Measurements from ENCODE around the gene LTBP1. TPM values are rescaled to one million over a fixed set of nuclear protein-coding genes. Genes with fewer than 3 reads are reported as not detected.

Gene LTBP1
- total RNA-seq, 1 donor from 2014 or later, result 327 TPM

GRCh38 chr2:33317369-33318007 lies 370.7 kb downstream of the LTBP1 start:
- Mint-ChIP-seq H3K4me3 (ENCODE audit: unreplicated experiment) (no peak overlapping the region), H3K36me3 (ENCODE audit: low read depth, unreplicated experiment) (peaks cover 58% of the 10 kb centered on the region), H3K4me1 (ENCODE audit: unreplicated experiment) (peaks cover 43% of the 10 kb centered on the region), H3K9me3 (ENCODE audit: unreplicated experiment) (peaks cover 4% of the 10 kb centered on the region), H3K27ac (ENCODE audit: unreplicated experiment) (no peak overlapping the region), H3K27me3 (ENCODE audit: unreplicated experiment) (peaks cover 8% of the 10 kb centered on the region)
- no peak for TF ChIP-seq CTCF (IDR thresholded peaks at IDR 0.05; ENCODE audit: unreplicated experiment)
- DNase-seq (ENCODE audit: low spot score), result no peak

- peaks cover 4% of the 10 kb centered on the region for H3K9me3 Mint-ChIP-seq (ENCODE audit: unreplicated experiment)
- no peak for DNase-seq (ENCODE audit: low spot score)
- peaks cover 48% of the 10 kb centered on the region for H3K36me3 Mint-ChIP-seq (ENCODE audit: low read depth, unreplicated experiment)
- no peak overlapping the region for H3K4me3 Mint-ChIP-seq (ENCODE audit: unreplicated experiment)
- H3K27me3 Mint-ChIP-seq (ENCODE audit: unreplicated experiment), result peaks cover 8% of the 10 kb centered on the region
- peaks cover 43% of the 10 kb centered on the region for H3K4me1 Mint-ChIP-seq (ENCODE audit: unreplicated experiment)
- TF ChIP-seq CTCF (IDR thresholded peaks at IDR 0.05; ENCODE audit: unreplicated experiment), result no peak
- peak overlapping the region; percentile 82 for H3K27ac Mint-ChIP-seq (ENCODE audit: unreplicated experiment)
These were observed 371.7 kb downstream of the LTBP1 start for GRCh38 chr2:33318456-33318855.

GRCh38 chr2:33320573-33320972 lies 373.8 kb downstream of the LTBP1 start:
- TF ChIP-seq CTCF (IDR thresholded peaks at IDR 0.05; ENCODE audit: unreplicated experiment), result no peak
- Mint-ChIP-seq H3K4me1 (ENCODE audit: unreplicated experiment) (peaks cover 36% of the 10 kb centered on the region), H3K27ac (ENCODE audit: unreplicated experiment) (no peak overlapping the region), H3K36me3 (ENCODE audit: low read depth, unreplicated experiment) (peaks cover 36% of the 10 kb centered on the region), H3K9me3 (ENCODE audit: unreplicated experiment) (peaks cover 4% of the 10 kb centered on the region), H3K4me3 (ENCODE audit: unreplicated experiment) (no peak overlapping the region), H3K27me3 (ENCODE audit: unreplicated experiment) (peaks cover 8% of the 10 kb centered on the region)
- no peak for DNase-seq (ENCODE audit: low spot score)

GRCh38 chr2:33321236-33321771 lies 374.6 kb downstream of the LTBP1 start:
- DNase-seq (ENCODE audit: low spot score), result no peak
- Mint-ChIP-seq H3K27ac (ENCODE audit: unreplicated experiment) (no peak overlapping the region), H3K27me3 (ENCODE audit: unreplicated experiment) (peaks cover 6% of the 10 kb centered on the region), H3K36me3 (ENCODE audit: low read depth, unreplicated experiment) (peaks cover 30% of the 10 kb centered on the region), H3K9me3 (ENCODE audit: unreplicated experiment) (peaks cover 4% of the 10 kb centered on the region), H3K4me3 (ENCODE audit: unreplicated experiment) (no peak overlapping the region), H3K4me1 (ENCODE audit: unreplicated experiment) (peaks cover 30% of the 10 kb centered on the region)
- no peak for TF ChIP-seq CTCF (IDR thresholded peaks at IDR 0.05; ENCODE audit: unreplicated experiment)

- H3K4me3 Mint-ChIP-seq (ENCODE audit: unreplicated experiment), result no peak overlapping the region
- DNase-seq (ENCODE audit: low spot score), result no peak
- H3K9me3 Mint-ChIP-seq (ENCODE audit: unreplicated experiment), result peaks cover 4% of the 10 kb centered on the region
- H3K4me1 Mint-ChIP-seq (ENCODE audit: unreplicated experiment), result peaks cover 27% of the 10 kb centered on the region
- H3K27me3 Mint-ChIP-seq (ENCODE audit: unreplicated experiment), result peaks cover 5% of the 10 kb centered on the region
- no peak for TF ChIP-seq CTCF (IDR thresholded peaks at IDR 0.05; ENCODE audit: unreplicated experiment)
- peaks cover 27% of the 10 kb centered on the region for H3K36me3 Mint-ChIP-seq (ENCODE audit: low read depth, unreplicated experiment)
- no peak overlapping the region for H3K27ac Mint-ChIP-seq (ENCODE audit: unreplicated experiment)
These were observed 375.2 kb downstream of the LTBP1 start for GRCh38 chr2:33321876-33322483.
